GM21360 (cell line): ENCODE results near the gene DNAH6.
"Not testable (repeated sequence)": the region's sequence is repeated elsewhere in the genome, so short reads cannot be mapped to it uniquely, and the experiment has no call there.

Experiments used
- ATAC-seq: cut with Tn5 transposase; IDR thresholded peaks from one replicate; pipeline ENCODE4 v1.9.1; 2021; ENCODE audit warnings: mild to moderate bottlenecking, moderate library complexity; ENCODE audit not compliant: unreplicated experiment

Gene DNAH6

GRCh38 chr2:84858937-84859336, 342.6 kb downstream of the DNAH6 start:
- ATAC-seq = no peak

DNA sequence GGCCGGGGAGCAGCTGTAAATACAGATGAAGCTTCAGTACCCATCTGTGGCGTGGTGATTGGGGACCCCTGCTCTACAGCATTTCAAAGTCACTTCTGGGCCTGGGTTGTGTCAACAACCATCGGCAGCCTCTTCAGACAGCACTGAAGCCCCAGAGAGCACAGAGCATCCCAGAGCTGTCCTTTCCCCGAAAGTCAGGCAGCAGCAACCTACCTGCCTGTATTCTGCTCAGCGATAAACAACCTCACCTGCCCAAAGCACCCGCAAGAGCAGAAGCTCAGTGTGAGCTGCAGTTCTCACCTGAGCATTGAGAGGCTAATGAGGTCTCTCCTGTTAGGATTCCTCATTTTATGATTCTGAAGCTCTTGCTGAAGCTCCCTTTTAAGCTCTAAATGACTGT, 345.2 kb downstream of the DNAH6 start:
- no peak for ATAC-seq

DNA sequence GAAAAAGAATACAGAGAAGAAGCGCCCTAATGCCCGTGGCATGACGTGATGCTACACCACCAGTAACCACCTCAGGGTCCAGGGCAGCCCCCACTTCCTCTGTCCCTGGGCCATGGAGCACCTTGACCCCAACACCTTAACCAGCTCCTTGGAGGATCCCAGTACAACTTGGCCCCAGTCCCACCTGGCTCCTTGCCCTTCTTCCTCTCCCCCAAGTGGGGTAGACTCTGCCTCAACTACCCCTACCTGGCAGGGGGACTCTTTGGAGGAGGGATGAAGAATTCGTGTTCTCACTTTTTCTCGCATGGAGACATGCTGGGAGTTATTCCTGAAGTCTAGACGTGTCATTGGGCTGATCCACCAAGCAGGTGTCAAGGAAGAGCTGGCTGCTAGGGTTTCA, 345.7 kb downstream of the DNAH6 start:
- ATAC-seq = no peak

DNA sequence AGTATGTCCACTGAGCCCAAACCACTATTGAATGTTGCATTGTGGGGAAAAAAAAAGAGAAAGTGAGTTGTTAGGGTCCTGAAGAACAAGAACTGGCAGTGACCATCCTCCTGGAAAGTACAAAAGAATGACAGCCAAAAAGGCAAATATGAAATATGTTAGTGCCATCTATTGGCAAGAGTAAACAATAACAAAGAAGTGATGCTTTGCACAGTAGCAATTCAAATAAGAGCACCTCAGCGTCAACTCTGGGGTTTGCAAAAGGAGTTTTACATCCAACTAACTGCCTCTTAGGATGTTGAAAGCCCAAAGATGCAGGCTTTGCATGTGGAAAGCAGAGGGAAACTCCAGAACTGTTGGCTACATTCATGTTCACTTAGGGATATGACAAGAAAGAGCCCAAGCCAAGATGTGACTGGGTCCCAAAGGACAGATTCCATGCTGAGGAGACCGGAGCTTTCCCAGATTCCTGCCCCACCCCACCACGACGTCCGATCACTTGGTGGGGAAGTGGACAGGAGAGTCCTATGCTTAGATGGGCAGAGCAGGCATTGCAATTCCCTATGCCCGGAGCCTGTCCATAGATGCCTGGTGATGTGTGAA, 349.0 kb downstream of the DNAH6 start:
- peak; percentile 80 for ATAC-seq

DNA sequence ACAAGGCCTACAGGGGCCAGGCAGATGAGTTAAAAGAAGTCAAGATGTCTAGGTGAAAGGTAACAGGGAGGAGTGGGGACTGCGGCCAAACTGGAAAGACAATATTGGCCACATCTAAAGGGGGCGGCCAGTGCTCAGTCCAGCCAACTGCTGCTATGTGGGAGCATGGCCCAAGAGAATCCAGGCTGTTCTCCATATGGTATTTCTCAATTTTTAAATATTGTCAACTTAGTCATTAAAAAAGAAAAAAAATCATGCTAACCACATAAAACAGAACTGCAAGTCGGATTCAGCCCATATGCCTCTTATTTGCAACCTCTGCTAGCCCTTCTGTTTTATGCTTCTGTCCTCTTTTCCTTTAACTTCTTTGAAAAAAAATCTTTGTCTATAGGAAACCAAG, 349.8 kb downstream of the DNAH6 start:
- no peak for ATAC-seq

GRCh38 chr2:84868327-84868726, 352.0 kb downstream of the DNAH6 start:
- not testable (repeated sequence) for ATAC-seq
